ENCODE results near the gene POLR1A. TPM values are rescaled to one million over a fixed set of nuclear protein-coding genes. Genes with fewer than 3 reads are reported as not detected.

Gene POLR1A
- total and polyA plus RNA-seq, 2 of the 8 experiments (the other 6 are each of a cell fraction or from before 2014, with no cell fraction given) = 8.9 to 58.1 TPM

DNA sequence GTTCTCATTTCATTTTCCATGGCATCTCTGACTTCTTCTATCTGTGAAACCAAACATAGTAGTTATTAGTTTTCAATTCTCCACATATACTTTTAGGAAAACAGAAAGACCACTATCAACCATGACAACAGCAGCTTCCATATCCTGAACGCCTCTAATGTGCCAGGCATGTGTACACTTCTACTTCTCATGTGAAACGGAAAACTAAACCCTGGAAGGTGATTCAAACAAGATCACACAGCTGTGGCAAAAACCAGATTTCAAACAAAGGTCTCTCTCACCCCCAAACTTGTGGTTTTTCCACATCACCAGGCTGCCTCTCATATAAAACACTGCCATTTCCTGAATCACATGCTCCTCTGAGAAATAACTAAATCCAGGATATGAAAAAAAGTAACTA lies 42.1 kb upstream of the POLR1A start:
- no peak overlapping the region for H3K4me2 ChIP-seq (ENCODE audit: insufficient read depth in 1 of 2, low read depth in 2 of 2, low read length in 2 of 2)
- no peak overlapping the region for H4K5ac ChIP-seq (ENCODE audit: insufficient read length, low read depth, low read length)
- H3K4me1 ChIP-seq (replicated peaks in 1 of 4; ENCODE audit: control insufficient read depth in 3 of 4, insufficient read depth in 4 of 4, low read length in 3 of 4) = no peaks in the 10 kb centered on the region
- H2BK120ac ChIP-seq (replicated peaks; ENCODE audit: low read depth, low read length) = no peak overlapping the region
- H3K4ac ChIP-seq (replicated peaks; ENCODE audit: insufficient read length, low read depth, low read length) = no peak overlapping the region
- H4K8ac ChIP-seq (ENCODE audit: extremely low read depth, insufficient read depth, low read length) = no peak overlapping the region
- ChIA-PET POLR2A (ENCODE audit: partially characterized antibody) (interaction anchor here (1.5 kb wide), 1 partner anchor 63 kb away, joined by 4 read pairs; no protein-coding TSS in a partner anchor), CTCF (ENCODE audit: partially characterized antibody) (interaction anchor here (1.0 to 1.6 kb wide), 3 partner anchors 60 to 226 kb away, joined by 3 to 4 read pairs (median 3); no protein-coding TSS in a partner anchor)
- no peaks in the 10 kb centered on the region for H3K79me1 ChIP-seq (ENCODE audit: low read depth, low read length)
- no peak overlapping the region for H3K56ac ChIP-seq (replicated peaks; ENCODE audit: insufficient read length, low read depth, low read length)
- H4K91ac ChIP-seq (replicated peaks; ENCODE audit: insufficient read length, low read length) = no peak overlapping the region
- no peak overlapping the region for H3K18ac ChIP-seq (ENCODE audit: extremely low read depth, low read length)
- no peak overlapping the region for H2BK20ac ChIP-seq (ENCODE audit: low read length)
- H3K9ac ChIP-seq (replicated peaks in 1 of 4; ENCODE audit: extremely low read depth in 1 of 4, low read depth in 3 of 4, low read length in 3 of 4) = no peak overlapping the region
- H2BK15ac ChIP-seq (ENCODE audit: low read length) = no peak overlapping the region
- H3K36me3 ChIP-seq (ENCODE audit: control insufficient read depth in 2 of 4, insufficient read depth in 4 of 4, low read length in 3 of 4) = peaks cover 18 to 77% (median 48%) of the 10 kb centered on the region in 4 experiments
- FAIRE-seq (no peak), DNase-seq (ENCODE audit: low read depth in 1 of 2, low spot score in 2 of 2) (no peak)
- no peak overlapping the region for H3K14ac ChIP-seq (ENCODE audit: insufficient read length)
- H3K23ac ChIP-seq (ENCODE audit: insufficient read length) = no peak overlapping the region
- H3K27me3 ChIP-seq (replicated peaks in 1 of 4; ENCODE audit: control insufficient read depth in 3 of 4, extremely low read depth in 1 of 4, insufficient read depth in 3 of 4, low read length in 3 of 4) = no peaks in the 10 kb centered on the region
- H3K79me2 ChIP-seq (ENCODE audit: control insufficient read depth in 1 of 2, insufficient read depth in 2 of 2, low read length in 2 of 2) = no peaks in the 10 kb centered on the region
- peaks cover 0 to 2% of the 10 kb centered on the region in 2 experiments for H4K20me1 ChIP-seq (replicated peaks in 1 of 2; ENCODE audit: control insufficient read depth in 1 of 2, insufficient read depth in 2 of 2, low read length in 2 of 2)
- 92% methylated on average over 2 of the region's 2 CpGs; no CpG with 5 or more reads in 1 of the 2 experiments for WGBS, 2 experiments (ENCODE audit: extremely low coverage in 1 of 2, insufficient coverage in 1 of 2, insufficient read length in 1 of 2, insufficient replicate concordance in 2 of 2, low coverage in 1 of 2, low lambda C conversion rate in 2 of 2, missing lambda C conversion rate in 1 of 2)
- no peak overlapping the region for H2BK12ac ChIP-seq (ENCODE audit: low read depth, low read length)
- H3K23me2 ChIP-seq (ENCODE audit: low read depth, low read length) = no peaks in the 10 kb centered on the region
- no peak overlapping the region for H2AK5ac ChIP-seq (ENCODE audit: low read depth, low read length)
- no peak overlapping the region for H3K27ac ChIP-seq (ENCODE audit: low read depth, low read length)
- no peak overlapping the region for H3K4me3 ChIP-seq (ENCODE audit: extremely low read depth in 1 of 4, insufficient read depth in 2 of 4, low read depth in 3 of 4, low read length in 4 of 4)
- H3K9me3 ChIP-seq (ENCODE audit: insufficient read depth in 2 of 2, low read depth in 1 of 2, low read length in 1 of 2) = no peaks in the 10 kb centered on the region
- H2BK5ac ChIP-seq (ENCODE audit: low read depth, low read length) = no peak overlapping the region
- H2AFZ ChIP-seq (ENCODE audit: low read length) = no peak overlapping the region
- TF ChIP-seq, protein P1, sequence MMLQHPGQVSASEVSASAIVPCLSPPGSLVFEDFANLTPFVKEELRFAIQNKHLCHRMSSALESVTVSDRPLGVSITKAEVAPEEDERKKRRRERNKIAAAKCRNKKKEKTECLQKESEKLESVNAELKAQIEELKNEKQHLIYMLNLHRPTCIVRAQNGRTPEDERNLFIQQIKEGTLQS (IDR thresholded peaks at IDR 0.05; ENCODE audit: insufficient read depth, low read depth, low read length) = no peak
- TF ChIP-seq RAD21 (IDR thresholded peaks at IDR 0.05 in 1 of 2, conservative IDR thresholded peaks at IDR 0.05 in 1 of 2; ENCODE audit: low read depth in 2 of 2, low read length in 2 of 2) (no peak), CBX5 (IDR thresholded peaks at IDR 0.05; ENCODE audit: low read depth, low read length) (no peak), GTF2F1 (IDR thresholded peaks at IDR 0.05; ENCODE audit: borderline replicate concordance, low read depth, low read length) (no peak), SP1 (IDR thresholded peaks at IDR 0.05; ENCODE audit: low read depth, low read length) (no peak), ASH2L (IDR thresholded peaks at IDR 0.05; ENCODE audit: low read length) (no peak), TAF7 (optimal IDR thresholded peaks at IDR 0.05; ENCODE audit: borderline replicate concordance, low read depth, low read length) (no peak), CREB1 (IDR thresholded peaks at IDR 0.05) (no peak), RXRA (IDR thresholded peaks at IDR 0.05; ENCODE audit: insufficient read depth, low read depth, low read length) (no peak), MAFK (IDR thresholded peaks at IDR 0.05; ENCODE audit: low read depth, low read length) (no peak), BRCA1 (IDR thresholded peaks at IDR 0.05; ENCODE audit: low read depth, low read length) (no peak), ZNF274 (IDR thresholded peaks at IDR 0.05; ENCODE audit: borderline replicate concordance, extremely low read depth, low read length) (no peak), SP2 (IDR thresholded peaks at IDR 0.05; ENCODE audit: low read length) (no peak)
- TF ChIP-seq, protein P2, sequence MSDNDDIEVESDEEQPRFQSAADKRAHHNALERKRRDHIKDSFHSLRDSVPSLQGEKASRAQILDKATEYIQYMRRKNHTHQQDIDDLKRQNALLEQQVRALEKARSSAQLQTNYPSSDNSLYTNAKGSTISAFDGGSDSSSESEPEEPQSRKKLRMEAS (IDR thresholded peaks at IDR 0.05) = no peak

All from H1 (cell line).